Motor neuron (in vitro differentiated cells): ENCODE data around the gene APELA. TPM values are rescaled to one million over a fixed set of nuclear protein-coding genes. Genes with fewer than 3 reads are reported as not detected.

ENCODE experiments used
- ATAC-seq, 8 experiments: fragments of 200-7000 bp; cut with Tn5 transposase; replicated peaks in 6 of 8; 2 replicates each; pipeline ENCODE4 v1.8.0; 2021; ENCODE audit warnings: mild to moderate bottlenecking in 8 of 8, moderate library complexity in 8 of 8
- H3K27ac ChIP-seq, 2 donors: fragments of 250-450 bp; sonication (Bioruptor Pico); 2 replicates each; pipeline ENCODE4 v1.9.0; 2021; ENCODE audit warnings: antibody characterized with exemption in 2 of 2, mild to moderate bottlenecking in 2 of 2, moderate library complexity in 1 of 2
- H3K4me1 ChIP-seq, 2 donors: fragments of 250-450 bp; sonication (Bioruptor Pico); replicated peaks in 1 of 2; 2 replicates each; pipeline ENCODE4 v1.6.1; 2021; ENCODE audit warnings: antibody characterized with exemption in 2 of 2, mild to moderate bottlenecking in 2 of 2, moderate library complexity in 1 of 2
- H3K4me3 ChIP-seq, 5 donors: fragments of 250-450 bp; sonication (Bioruptor Pico); 2 replicates each; pipeline ENCODE4 v1.9.0; 2021; ENCODE audit warnings: antibody characterized with exemption in 5 of 5, mild to moderate bottlenecking in 5 of 5, moderate library complexity in 4 of 5
- WGBS, 10 experiments: fragments of 450-650 bp; shearing (Covaris generic); methylation state at CpG; one replicate each; pipeline ENCODE4 v1.0.0; 2022; 5-methylcytosine and 5-hydroxymethylcytosine counted together
- in situ Hi-C, 9 experiments: fragments of 400-800 bp; cut with MboI; loops; one replicate each; pipeline ENCODE4 v1.15.0; 2021; ENCODE audit warnings: low sequenced_read_pairs in 9 of 9, low pct_unique_long_range_greater_than_20kb in 2 of 9; ENCODE audit not compliant: unreplicated experiment in 9 of 9
- total RNA-seq, 8 experiments: library from RNA; unstranded; fragments of 300-600 nt; gene quantifications; 2 replicates each; pipeline versions ENCODE4 v1.2.3 to v1.2.4, GENCODE V29; 2022

APELA gene
- total RNA-seq, result 10 to 100 TPM in 6 of 8 experiments, not detected in 2; 10.2 to 62.4 (median 12.8) TPM

GRCh38 chr4:164876700-164877324 is at the start of gene APELA:
APELA (plus strand) TSS chr4:164877178; CDS start chr4:164877332, 154 bp downstream.
- ATAC-seq, result peak; percentile 46 to 95 (median 92)
- in situ Hi-C loops, result loop anchor here in 2 of 9 experiments (25.0 kb wide), 1 partner anchor 90 kb away; no protein-coding TSS in a partner anchor
- Histone ChIP-seq H3K4me3 (peak within 1 kb of the TSS; percentile 5 to 29 (median 23)), H3K27ac (peak within 1 kb of the TSS in 1 of 2 donors; percentile 9), H3K4me1 (peaks cover 8 to 21% of the 10 kb centered on the region in 2 donors)
- WGBS, 10 experiments, result 0 to 20% (median 3%) methylated on average over 1 to 7 of the region's 7 CpGs

GRCh38 chr4:164828955-164829354 is 48.0 kb upstream of the APELA start:
- ATAC-seq, result no peak
- in situ Hi-C loops, result no loop called here
- Histone ChIP-seq H3K4me3 (no peak overlapping the region), H3K27ac (no peak overlapping the region), H3K4me1 (peaks cover 0 to 3% of the 10 kb centered on the region in 2 donors)
- WGBS, 10 experiments, result 25 to 100% (median 82%) methylated on average over 1 to 3 of the region's 3 CpGs

- in situ Hi-C loops, result no loop called here
These were observed 30.4 kb upstream of the APELA start for GRCh38 chr4:164846566-164846965.

GRCh38 chr4:164847016-164847415 is 30.0 kb upstream of the APELA start:
- ATAC-seq, result no peak
- Histone ChIP-seq H3K4me3 (no peak overlapping the region), H3K4me1 (no peaks in the 10 kb centered on the region), H3K27ac (no peak overlapping the region)
- in situ Hi-C loops, result no loop called here
- 0 to 93% (median 75%) methylated on average over 2 to 3 of the region's 3 CpGs for WGBS, 10 experiments

More at GRCh38 chr4:164846566-164846965, 30.4 kb upstream of the APELA start:
- Histone ChIP-seq H3K4me1 (no peaks in the 10 kb centered on the region), H3K27ac (no peak overlapping the region), H3K4me3 (no peak overlapping the region)
- 3 to 72% (median 57%) methylated on average over 2 to 4 of the region's 4 CpGs; no CpG with 5 or more reads in 1 of the 10 experiments for WGBS, 10 experiments
- ATAC-seq, result no peak

- WGBS, 10 experiments, result 11 to 100% (median 57%) methylated on average over 1 to 2 of the region's 2 CpGs; no CpG with 5 or more reads in 2 of the 10 experiments
These were observed 28.9 kb upstream of the APELA start for GRCh38 chr4:164847967-164848649.

GRCh38 chr4:164856396-164856795 is 20.6 kb upstream of the APELA start:
- H3K4me3 ChIP-seq, result no peak overlapping the region
- WGBS, 10 experiments, result 25 to 100% (median 95%) methylated on average over 1 of the region's 1 CpG; no CpG with 5 or more reads in 2 of the 10 experiments
- in situ Hi-C loops, result no loop called here
- no peak for ATAC-seq
- H3K27ac ChIP-seq, result no peak overlapping the region
- H3K4me1 ChIP-seq, result no peaks in the 10 kb centered on the region

More at GRCh38 chr4:164847967-164848649, 28.9 kb upstream of the APELA start:
- H3K4me3 ChIP-seq, result no peak overlapping the region
- ATAC-seq, result no peak
- no peak overlapping the region for H3K27ac ChIP-seq
- in situ Hi-C loops, result no loop called here
- no peaks in the 10 kb centered on the region for H3K4me1 ChIP-seq

GRCh38 chr4:164866817-164867490 is 10.0 kb upstream of the APELA start:
- peak overlapping the region in 1 of 2 donors; percentile 18 for H3K27ac ChIP-seq
- peaks cover 0 to 23% of the 10 kb centered on the region in 2 donors for H3K4me1 ChIP-seq
- no peak overlapping the region for H3K4me3 ChIP-seq
- in situ Hi-C loops, result no loop called here
- peak; percentile 52 to 100 (median 94) for ATAC-seq
- 0 to 35% (median 6%) methylated on average over 1 to 3 of the region's 3 CpGs; no CpG with 5 or more reads in 1 of the 10 experiments for WGBS, 10 experiments

- H3K4me3 ChIP-seq, result no peak overlapping the region
- in situ Hi-C loops, result no loop called here
- no peak for ATAC-seq
- WGBS, 10 experiments, result 48 to 100% (median 89%) methylated on average over 1 to 4 of the region's 4 CpGs; no CpG with 5 or more reads in 1 of the 10 experiments
- peaks cover 6 to 14% of the 10 kb centered on the region in 2 donors for H3K4me1 ChIP-seq
- no peak overlapping the region for H3K27ac ChIP-seq
These were observed 5.3 kb upstream of the APELA start for GRCh38 chr4:164871673-164872072.

GRCh38 chr4:164872481-164872880 is 4.5 kb upstream of the APELA start:
- H3K4me3 ChIP-seq, result no peak overlapping the region
- in situ Hi-C loops, result no loop called here
- peaks cover 6 to 14% of the 10 kb centered on the region in 2 donors for H3K4me1 ChIP-seq
- 40 to 95% (median 65%) methylated on average over 1 to 3 of the region's 3 CpGs; no CpG with 5 or more reads in 4 of the 10 experiments for WGBS, 10 experiments
- no peak overlapping the region for H3K27ac ChIP-seq
- ATAC-seq, result no peak

GRCh38 chr4:164874789-164875188 is 2.2 kb upstream of the APELA start:
- in situ Hi-C loops, result loop anchor here in 2 of 9 experiments (25.0 kb wide), 1 partner anchor 87 kb away; no protein-coding TSS in a partner anchor
- Histone ChIP-seq H3K27ac (no peak overlapping the region), H3K4me1 (peaks cover 8 to 15% of the 10 kb centered on the region in 2 donors), H3K4me3 (no peak overlapping the region)
- peak in 2 of 8 experiments; percentile 45 to 55 for ATAC-seq
- 4 to 100% (median 70%) methylated on average over 1 to 3 of the region's 3 CpGs; no CpG with 5 or more reads in 1 of the 10 experiments for WGBS, 10 experiments

- Histone ChIP-seq H3K4me1 (peaks cover 8 to 21% of the 10 kb centered on the region in 2 donors), H3K4me3 (no peak overlapping the region), H3K27ac (no peak overlapping the region)
- 0 to 33% (median 13%) methylated on average over 1 of the region's 1 CpG; no CpG with 5 or more reads in 2 of the 10 experiments for WGBS, 10 experiments
- in situ Hi-C loops, result loop anchor here in 2 of 9 experiments (25.0 kb wide), 1 partner anchor 93 kb away; no protein-coding TSS in a partner anchor
- ATAC-seq, result no peak
These were observed 3.7 kb downstream of the APELA start for GRCh38 chr4:164880489-164881262.

- no peak overlapping the region for H3K27ac ChIP-seq
- WGBS, 10 experiments, result 9 to 100% (median 80%) methylated on average over 1 of the region's 1 CpG; no CpG with 5 or more reads in 3 of the 10 experiments
- H3K4me3 ChIP-seq, result no peak overlapping the region
- peak in 1 of 8 experiments; percentile 82 for ATAC-seq
- in situ Hi-C loops, result loop anchor here in 2 of 9 experiments (25.0 kb wide), 1 partner anchor 101 kb away; no protein-coding TSS in a partner anchor
- no peaks in the 10 kb centered on the region for H3K4me1 ChIP-seq
These were observed 11.2 kb downstream of the APELA start for GRCh38 chr4:164888096-164888715.
